ENCODE data around the gene ENDOG. TPM values are rescaled to one million over a fixed set of nuclear protein-coding genes. Genes with fewer than 3 reads are reported as not detected.
"Not testable (repeated sequence)": the region's sequence is repeated elsewhere in the genome, so short reads cannot be mapped to it uniquely, and the experiment has no call there.

Gene ENDOG
- total RNA-seq, 1 donor from 2014 or later = 28.2 TPM

GRCh38 chr9:128860937-128861336 is 42.6 kb downstream of the ENDOG start:
- Histone ChIP-seq H3K4me1 (peaks cover 30% of the 10 kb centered on the region), H3K4me3 (no peak overlapping the region), H3K36me3 (no peaks in the 10 kb centered on the region), H3K27ac (peak overlapping the region; percentile 14), H3K27me3 (no peaks in the 10 kb centered on the region), H3K9me3 (no peaks in the 10 kb centered on the region)
- TF ChIP-seq POLR2AphosphoS5 (IDR thresholded peaks at IDR 0.05; ENCODE audit: insufficient read depth in 1 of 2, low read depth in 1 of 2) (no peak), POLR2A (IDR thresholded peaks at IDR 0.05) (no peak)
- TF ChIP-seq, protein P1, sequence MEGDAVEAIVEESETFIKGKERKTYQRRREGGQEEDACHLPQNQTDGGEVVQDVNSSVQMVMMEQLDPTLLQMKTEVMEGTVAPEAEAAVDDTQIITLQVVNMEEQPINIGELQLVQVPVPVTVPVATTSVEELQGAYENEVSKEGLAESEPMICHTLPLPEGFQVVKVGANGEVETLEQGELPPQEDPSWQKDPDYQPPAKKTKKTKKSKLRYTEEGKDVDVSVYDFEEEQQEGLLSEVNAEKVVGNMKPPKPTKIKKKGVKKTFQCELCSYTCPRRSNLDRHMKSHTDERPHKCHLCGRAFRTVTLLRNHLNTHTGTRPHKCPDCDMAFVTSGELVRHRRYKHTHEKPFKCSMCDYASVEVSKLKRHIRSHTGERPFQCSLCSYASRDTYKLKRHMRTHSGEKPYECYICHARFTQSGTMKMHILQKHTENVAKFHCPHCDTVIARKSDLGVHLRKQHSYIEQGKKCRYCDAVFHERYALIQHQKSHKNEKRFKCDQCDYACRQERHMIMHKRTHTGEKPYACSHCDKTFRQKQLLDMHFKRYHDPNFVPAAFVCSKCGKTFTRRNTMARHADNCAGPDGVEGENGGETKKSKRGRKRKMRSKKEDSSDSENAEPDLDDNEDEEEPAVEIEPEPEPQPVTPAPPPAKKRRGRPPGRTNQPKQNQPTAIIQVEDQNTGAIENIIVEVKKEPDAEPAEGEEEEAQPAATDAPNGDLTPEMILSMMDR (IDR thresholded peaks at IDR 0.05) = no peak
- DNase-seq (ENCODE audit: extremely low spot score in 2 of 2) = no peak
- intact Hi-C loops (cut with DNase I) = loop anchor here (5.0 kb wide), 1 partner anchor 66 kb away; no protein-coding TSS in a partner anchor

DNA sequence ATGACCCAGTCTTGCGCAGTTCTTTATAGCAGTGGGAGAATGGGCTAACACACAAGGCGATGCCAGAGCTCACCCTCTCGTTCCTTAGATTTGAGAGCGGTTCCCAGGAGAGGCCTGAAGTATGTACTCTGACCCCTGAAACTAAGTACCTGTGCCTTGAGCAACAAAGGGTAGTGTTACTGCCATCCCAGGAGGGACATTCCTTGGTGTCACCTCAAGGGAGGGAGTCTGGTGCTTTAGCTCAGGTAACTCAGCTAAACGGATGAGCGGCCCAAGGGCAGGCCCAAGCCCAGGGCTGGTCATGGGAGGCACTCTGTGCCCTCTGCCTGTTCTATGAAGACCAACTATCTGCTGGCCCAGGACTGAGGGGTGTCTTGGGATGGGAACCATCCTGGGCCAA is 43.2 kb downstream of the ENDOG start:
- H3K27me3 ChIP-seq = no peaks in the 10 kb centered on the region
- intact Hi-C loops (cut with DNase I) = loop anchor here (5.0 kb wide), 1 partner anchor 66 kb away; no protein-coding TSS in a partner anchor
- H3K9me3 ChIP-seq = no peaks in the 10 kb centered on the region
- H3K27ac ChIP-seq = no peak overlapping the region
- H3K4me3 ChIP-seq = no peak overlapping the region
- no peak for DNase-seq (ENCODE audit: extremely low spot score in 2 of 2)
- H3K36me3 ChIP-seq = no peaks in the 10 kb centered on the region
- H3K4me1 ChIP-seq = peaks cover 30% of the 10 kb centered on the region
- TF ChIP-seq, protein P1 (IDR thresholded peaks at IDR 0.05) = no peak
- no peak for TF ChIP-seq POLR2A (IDR thresholded peaks at IDR 0.05)
- TF ChIP-seq POLR2AphosphoS5 (IDR thresholded peaks at IDR 0.05; ENCODE audit: insufficient read depth in 1 of 2, low read depth in 1 of 2) = no peak

- Histone ChIP-seq H3K27ac (peak overlapping the region; percentile 20), H3K4me3 (no peak overlapping the region), H3K27me3 (no peaks in the 10 kb centered on the region), H3K36me3 (no peaks in the 10 kb centered on the region), H3K9me3 (no peaks in the 10 kb centered on the region), H3K4me1 (peaks cover 23% of the 10 kb centered on the region)
- TF ChIP-seq, protein P1 (IDR thresholded peaks at IDR 0.05) = no peak
- no peak for TF ChIP-seq POLR2A (IDR thresholded peaks at IDR 0.05)
- TF ChIP-seq POLR2AphosphoS5 (IDR thresholded peaks at IDR 0.05; ENCODE audit: insufficient read depth in 1 of 2, low read depth in 1 of 2) = no peak
- no peak for DNase-seq (ENCODE audit: extremely low spot score in 2 of 2)
- intact Hi-C loops (cut with DNase I) = loop anchor here (5.0 kb wide), 1 partner anchor 65 kb away; no protein-coding TSS in a partner anchor
Measured at GRCh38 chr9:128862401-128862851, 44.1 kb downstream of the ENDOG start.

DNA sequence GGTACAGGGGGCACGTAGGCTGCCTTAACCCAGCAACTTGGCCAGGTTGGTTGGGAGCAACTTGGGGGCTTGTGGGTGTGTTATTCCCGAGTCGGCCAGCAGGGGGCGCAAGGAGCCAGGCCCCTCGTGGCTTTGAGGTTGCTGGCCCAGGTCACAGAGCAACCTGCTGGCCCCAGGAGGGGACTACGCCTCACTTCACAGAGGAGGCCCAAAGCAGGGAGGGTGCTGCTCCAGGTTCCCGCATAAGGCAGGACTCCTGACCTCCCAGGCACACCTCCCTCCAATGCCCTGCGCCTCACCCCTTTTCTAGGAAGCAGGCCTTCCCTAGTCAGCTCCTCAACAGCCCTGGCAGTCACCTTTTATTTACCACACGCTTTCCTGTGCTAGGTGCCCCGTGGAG is 45.3 kb downstream of the ENDOG start:
- intact Hi-C loops (cut with DNase I) = loop anchor here (5.0 kb wide), 1 partner anchor 64 kb away; no protein-coding TSS in a partner anchor
- peaks cover 23% of the 10 kb centered on the region for H3K4me1 ChIP-seq
- no peaks in the 10 kb centered on the region for H3K36me3 ChIP-seq
- no peak for TF ChIP-seq POLR2A (IDR thresholded peaks at IDR 0.05)
- TF ChIP-seq, protein P1 (IDR thresholded peaks at IDR 0.05) = peak; percentile 94 to 97 (median 95)
- H3K27me3 ChIP-seq = no peaks in the 10 kb centered on the region
- H3K9me3 ChIP-seq = no peaks in the 10 kb centered on the region
- no peak for DNase-seq (ENCODE audit: extremely low spot score in 2 of 2)
- no peak overlapping the region for H3K4me3 ChIP-seq
- peak overlapping the region; percentile 20 for H3K27ac ChIP-seq

- Histone ChIP-seq H3K9me3 (no peaks in the 10 kb centered on the region), H3K4me3 (no peak overlapping the region), H3K27ac (no peak overlapping the region), H3K4me1 (no peaks in the 10 kb centered on the region), H3K27me3 (no peaks in the 10 kb centered on the region), H3K36me3 (no peaks in the 10 kb centered on the region)
- intact Hi-C loops (cut with DNase I) = no loop called here
- TF ChIP-seq POLR2AphosphoS5 (IDR thresholded peaks at IDR 0.05; ENCODE audit: insufficient read depth in 1 of 2, low read depth in 1 of 2) (no peak), POLR2A (IDR thresholded peaks at IDR 0.05) (no peak)
- TF ChIP-seq, protein P1 (IDR thresholded peaks at IDR 0.05) = no peak
- no peak for DNase-seq (ENCODE audit: extremely low spot score in 2 of 2)
Measured at GRCh38 chr9:128870128-128870940, 52.0 kb downstream of the ENDOG start.

- DNase-seq (ENCODE audit: extremely low spot score in 2 of 2); H3K4me1 ChIP-seq; H3K27me3 ChIP-seq; H3K9me3 ChIP-seq; H3K27ac ChIP-seq; H3K36me3 ChIP-seq; H3K4me3 ChIP-seq; intact Hi-C loops (cut with DNase I): not testable (repeated sequence)
Measured at GRCh38 chr9:128870941-128871265, 52.6 kb downstream of the ENDOG start.
